CD14-positive monocyte (primary cell): Measurements from ENCODE around the gene SRSF8. TPM values are rescaled to one million over a fixed set of nuclear protein-coding genes. Genes with fewer than 3 reads are reported as not detected.

Experiments used
- DNase-seq, 3 donors: peaks; one replicate each; pipeline ENCODE4 v3.0.0-alpha.2; 2011 to 2022
- H2AFZ ChIP-seq: 2 replicates; pipeline ENCODE4 v1.6.0; 2012; ENCODE audit warnings: mild to moderate bottlenecking, low read depth, low read length, inconsistent platforms; ENCODE audit not compliant: insufficient read depth, poor library complexity, severe bottlenecking
- H3K27ac ChIP-seq, 2 donors: 1 replicate in 1 of 2; 2 replicates in 1 of 2; pipeline ENCODE4 v1.5.1; 2012 to 2013; ENCODE audit warnings: low read length in 2 of 2, control low read depth in 1 of 2, inconsistent platforms in 1 of 2, low read depth in 1 of 2, mild to moderate bottlenecking in 1 of 2
- H3K27me3 ChIP-seq, 2 donors: one replicate each; pipeline versions ENCODE4 v1.6.0 to v1.6.1; 2011 to 2013; ENCODE audit warnings: low read length in 2 of 2; ENCODE audit not compliant: control insufficient read depth in 2 of 2, insufficient read depth in 2 of 2
- H3K36me3 ChIP-seq, 2 donors: replicated peaks in 1 of 2; 1 replicate in 1 of 2; 2 replicates in 1 of 2; pipeline versions ENCODE4 v1.5.1 to v1.6.1; 2012 to 2013; ENCODE audit warnings: low read length in 2 of 2, control low read depth in 1 of 2, inconsistent platforms in 1 of 2, mild to moderate bottlenecking in 1 of 2; ENCODE audit not compliant: insufficient read depth in 2 of 2, control insufficient read depth in 1 of 2
- H3K4me1 ChIP-seq, 2 donors: 1 replicate in 1 of 2; 2 replicates in 1 of 2; pipeline versions ENCODE4 v1.5.1 to v1.6.1; 2012 to 2013; ENCODE audit warnings: low read length in 2 of 2, control low read depth in 1 of 2, inconsistent platforms in 1 of 2, mild to moderate bottlenecking in 1 of 2, moderate library complexity in 1 of 2; ENCODE audit not compliant: insufficient read depth in 2 of 2, control insufficient read depth in 1 of 2
- H3K4me2 ChIP-seq: replicated peaks from 2 replicates; pipeline ENCODE3; 2012; ENCODE audit warnings: low read length, moderate library complexity, mild to moderate bottlenecking; ENCODE audit not compliant: poor library complexity, severe bottlenecking; ENCODE audit errors: extremely low read depth
- H3K4me3 ChIP-seq, 3 experiments: fragments of 200-600 bp in 1 of 3; sonication (generic) in 1 of 3; replicated peaks in 1 of 3; 1 replicate in 2 of 3; 2 replicates in 1 of 3; pipeline ENCODE4 v1.5.1; 2011 to 2013; ENCODE audit warnings: low read length in 3 of 3, mild to moderate bottlenecking in 3 of 3, control low read depth in 2 of 3, low read depth in 2 of 3, inconsistent platforms in 1 of 3, moderate library complexity in 1 of 3
- H3K79me2 ChIP-seq: 2 replicates; pipeline ENCODE4 v1.6.0; 2012; ENCODE audit warnings: mild to moderate bottlenecking, control low read depth, inconsistent platforms, low read length, moderate library complexity; ENCODE audit not compliant: insufficient read depth
- H3K9ac ChIP-seq: 2 replicates; pipeline ENCODE4 v1.6.0; 2017; ENCODE audit warnings: low read length, mild to moderate bottlenecking; ENCODE audit not compliant: insufficient read depth, poor library complexity, severe bottlenecking
- H3K9me3 ChIP-seq, 2 donors: replicated peaks in 1 of 2; 1 replicate in 1 of 2; 2 replicates in 1 of 2; pipeline versions ENCODE4 v1.5.1 to v1.6.1; 2012 to 2013; ENCODE audit warnings: low read length in 2 of 2, control low read depth in 1 of 2; ENCODE audit not compliant: control insufficient read depth in 1 of 2, insufficient read depth in 1 of 2
- H4K20me1 ChIP-seq: 2 replicates; pipeline ENCODE4 v1.6.0; 2012; ENCODE audit warnings: mild to moderate bottlenecking, low read length, control low read depth, moderate library complexity; ENCODE audit not compliant: insufficient read depth
- H3K27ac Mint-ChIP-seq, 7 donors: one replicate each; pipeline ENCODE4 v1.8.0; 2020; ENCODE audit warnings: mild to moderate bottlenecking in 7 of 7, mixed read lengths in 7 of 7, moderate library complexity in 6 of 7, inconsistent platforms in 2 of 7
- H3K27me3 Mint-ChIP-seq, 3 donors: one replicate each; pipeline ENCODE4 v1.8.0; 2021 to 2022; ENCODE audit warnings: low read depth in 3 of 3, mild to moderate bottlenecking in 3 of 3, mixed read lengths in 3 of 3, moderate library complexity in 3 of 3, inconsistent platforms in 1 of 3
- H3K36me3 Mint-ChIP-seq, 2 donors: one replicate each; pipeline ENCODE4 v1.8.0; 2020; ENCODE audit warnings: mixed read lengths in 2 of 2, inconsistent platforms in 1 of 2, mild to moderate bottlenecking in 1 of 2
- H3K4me1 Mint-ChIP-seq: one replicate; pipeline ENCODE4 v1.8.0; 2020; ENCODE audit warnings: mild to moderate bottlenecking, mixed read lengths
- H3K4me3 Mint-ChIP-seq, 2 donors: one replicate each; pipeline ENCODE4 v1.8.0; 2020; ENCODE audit warnings: mild to moderate bottlenecking in 2 of 2, mixed read lengths in 2 of 2, moderate library complexity in 1 of 2
- H3K9me3 Mint-ChIP-seq, 7 donors: one replicate each; pipeline ENCODE4 v1.8.0; 2020 to 2022; ENCODE audit warnings: mixed read lengths in 7 of 7, mild to moderate bottlenecking in 6 of 7, moderate library complexity in 6 of 7, inconsistent platforms in 2 of 7
- WGBS: methylation state at CpG from one replicate; pipeline ENCODE4 v1.1.5; 2013; ENCODE audit warnings: missing lambda C conversion rate; ENCODE audit not compliant: insufficient coverage; 5-methylcytosine and 5-hydroxymethylcytosine counted together
- intact Hi-C, 2 donors: fragments of 100-400 bp; cut with micrococcal nuclease; formaldehyde crosslinking; loops; one replicate each; pipeline versions ENCODE4 v1.15.0 to v1.15.1; 2023
- polyA plus RNA-seq, 3 donors: library from polyadenylated mRNA; depleted of rRNA in 1 of 3; unstranded in 2 of 3; stranded (reverse) in 1 of 3; fragments of 300-500 nt in 2 of 3; fragments of >200 nt in 1 of 3; fragmentation: Illumina TruSeq in 2 of 3; gene quantifications; 1 replicate in 2 of 3; 2 replicates in 1 of 3; pipeline ENCODE4 v1.2.3, GENCODE V29; 2012 to 2021
- TF ChIP-seq, protein P1 (sequence below): fragments of 200-600 bp; IDR thresholded peaks from one replicate; pipeline ENCODE4 v1.8.0; 2022; ENCODE audit warnings: antibody characterized with exemption, mild to moderate bottlenecking

Gene SRSF8
- polyA plus RNA-seq, 3 donors: 9.3 to 24.9 (median 24.4) TPM

DNA sequence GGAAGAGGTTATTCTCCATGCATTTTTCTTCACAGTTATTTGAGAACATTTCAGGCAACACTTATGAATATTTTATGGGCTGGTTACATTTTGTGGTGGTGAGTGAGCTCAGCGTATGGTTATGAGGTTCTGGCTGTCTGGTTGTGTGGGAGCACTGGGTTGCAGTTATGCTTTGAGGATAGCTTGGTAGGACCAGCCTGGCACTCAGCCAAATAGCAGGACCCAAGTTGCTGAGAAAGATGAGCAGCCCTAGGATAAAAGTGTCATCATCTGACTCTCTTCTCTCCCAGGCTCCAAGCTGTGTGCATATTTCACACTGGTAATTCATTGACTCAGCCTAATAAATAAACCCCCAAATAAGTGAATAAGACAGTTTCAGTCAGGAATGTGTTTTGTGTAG, 8.1 kb upstream of the SRSF8 start:
- Histone ChIP-seq H3K27ac (no peak overlapping the region), H3K4me3 (no peak overlapping the region), H3K9ac (no peak overlapping the region), H4K20me1 (no peaks in the 10 kb centered on the region), H3K9me3 (peaks cover 0 to 2% of the 10 kb centered on the region in 2 donors), H3K79me2 (no peaks in the 10 kb centered on the region), H3K36me3 (no peaks in the 10 kb centered on the region), H2AFZ (no peak overlapping the region), H3K4me2 (no peak overlapping the region), H3K27me3 (no peaks in the 10 kb centered on the region), H3K4me1 (no peaks in the 10 kb centered on the region)
- no peaks in the 10 kb centered on the region for H3K4me1 Mint-ChIP-seq
- intact Hi-C loops: no loop called here
- 100% methylated on average over 1 of the region's 1 CpG for WGBS
- H3K36me3 Mint-ChIP-seq: no peaks in the 10 kb centered on the region
- H3K4me3 Mint-ChIP-seq: no peak overlapping the region
- no peak for DNase-seq
- H3K9me3 Mint-ChIP-seq: peaks cover 0 to 3% (median 0%) of the 10 kb centered on the region in 7 donors
- TF ChIP-seq, protein P1, sequence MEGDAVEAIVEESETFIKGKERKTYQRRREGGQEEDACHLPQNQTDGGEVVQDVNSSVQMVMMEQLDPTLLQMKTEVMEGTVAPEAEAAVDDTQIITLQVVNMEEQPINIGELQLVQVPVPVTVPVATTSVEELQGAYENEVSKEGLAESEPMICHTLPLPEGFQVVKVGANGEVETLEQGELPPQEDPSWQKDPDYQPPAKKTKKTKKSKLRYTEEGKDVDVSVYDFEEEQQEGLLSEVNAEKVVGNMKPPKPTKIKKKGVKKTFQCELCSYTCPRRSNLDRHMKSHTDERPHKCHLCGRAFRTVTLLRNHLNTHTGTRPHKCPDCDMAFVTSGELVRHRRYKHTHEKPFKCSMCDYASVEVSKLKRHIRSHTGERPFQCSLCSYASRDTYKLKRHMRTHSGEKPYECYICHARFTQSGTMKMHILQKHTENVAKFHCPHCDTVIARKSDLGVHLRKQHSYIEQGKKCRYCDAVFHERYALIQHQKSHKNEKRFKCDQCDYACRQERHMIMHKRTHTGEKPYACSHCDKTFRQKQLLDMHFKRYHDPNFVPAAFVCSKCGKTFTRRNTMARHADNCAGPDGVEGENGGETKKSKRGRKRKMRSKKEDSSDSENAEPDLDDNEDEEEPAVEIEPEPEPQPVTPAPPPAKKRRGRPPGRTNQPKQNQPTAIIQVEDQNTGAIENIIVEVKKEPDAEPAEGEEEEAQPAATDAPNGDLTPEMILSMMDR: no peak
- H3K27ac Mint-ChIP-seq: no peak overlapping the region
- peaks cover 0 to 5% (median 2%) of the 10 kb centered on the region in 3 donors for H3K27me3 Mint-ChIP-seq

DNA sequence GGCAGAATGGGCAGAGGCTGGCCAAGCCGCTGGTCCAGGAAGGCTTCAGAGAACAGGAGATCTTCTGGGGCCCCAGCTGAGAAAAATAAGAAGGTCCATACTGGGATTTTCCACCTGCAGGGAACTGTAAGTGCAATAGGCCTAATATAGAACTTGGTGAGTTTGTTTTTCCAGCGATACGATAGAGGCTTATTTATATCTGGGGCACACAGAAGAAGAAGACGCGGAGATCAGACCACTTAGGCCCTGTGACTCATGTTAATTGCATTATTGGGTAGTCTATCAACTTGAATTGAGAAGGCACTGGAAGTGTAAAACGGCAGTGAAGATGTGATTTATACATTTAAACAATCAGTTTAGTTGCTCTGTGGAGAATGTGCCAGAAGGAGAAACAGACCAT, 7.7 kb upstream of the SRSF8 start:
- no peaks in the 10 kb centered on the region for H3K27me3 ChIP-seq
- H3K36me3 ChIP-seq: no peaks in the 10 kb centered on the region
- H4K20me1 ChIP-seq: no peaks in the 10 kb centered on the region
- no peaks in the 10 kb centered on the region for H3K79me2 ChIP-seq
- Mint-ChIP-seq H3K27ac (no peak overlapping the region), H3K9me3 (peaks cover 0 to 3% (median 0%) of the 10 kb centered on the region in 7 donors), H3K36me3 (no peaks in the 10 kb centered on the region), H3K27me3 (peaks cover 0 to 5% (median 2%) of the 10 kb centered on the region in 3 donors), H3K4me1 (no peaks in the 10 kb centered on the region), H3K4me3 (no peak overlapping the region)
- H3K27ac ChIP-seq: no peak overlapping the region
- no peak overlapping the region for H3K4me2 ChIP-seq
- H3K4me1 ChIP-seq: no peaks in the 10 kb centered on the region
- 85% methylated on average over 5 of the region's 6 CpGs for WGBS
- no peak overlapping the region for H2AFZ ChIP-seq
- no peak for DNase-seq
- H3K9ac ChIP-seq: no peak overlapping the region
- no peak overlapping the region for H3K4me3 ChIP-seq
- TF ChIP-seq, protein P1: no peak
- intact Hi-C loops: no loop called here
- H3K9me3 ChIP-seq: peaks cover 0 to under 1% of the 10 kb centered on the region in 2 donors
